Measurements from ENCODE around the gene GALNT1. TPM values are rescaled to one million over a fixed set of nuclear protein-coding genes. Genes with fewer than 3 reads are reported as not detected.
A peak's percentile ranks its signal among the peaks of the same experiment; 100 is the strongest.

The GALNT1 gene
- polyA plus RNA-seq, 3 donors = 13.1 to 29.0 (median 23.7) TPM

- H3K27ac ChIP-seq (ENCODE audit: low read depth, low read length) = peak overlapping the region; percentile 75
- 0 to 1% (median 1%) methylated on average over 63 to 96 of the region's 96 CpGs for WGBS, 3 donors
Measured at GRCh38 chr18:35580701-35581539, 620 bp upstream of the GALNT1 start.

GRCh38 chr18:35581898-35582641 lies 530 bp downstream of the GALNT1 start:
- 1 to 2% (median 1%) methylated on average over 50 to 51 of the region's 51 CpGs for WGBS, 3 donors
- H3K27ac ChIP-seq (ENCODE audit: low read depth, low read length) = peak overlapping the region; percentile 83

GRCh38 chr18:35582899-35583558 lies 1.5 kb downstream of the GALNT1 start:
- 44 to 79% (median 72%) methylated on average over 6 of the region's 6 CpGs for WGBS, 3 donors
- H3K27ac ChIP-seq (ENCODE audit: low read depth, low read length) = no peak overlapping the region

- WGBS, 3 donors = 85 to 97% (median 96%) methylated on average over 5 of the region's 5 CpGs
- H3K27ac ChIP-seq (ENCODE audit: low read depth, low read length) = no peak overlapping the region
Measured at GRCh38 chr18:35584735-35585134, 3.2 kb downstream of the GALNT1 start.

- no peak overlapping the region for H3K27ac ChIP-seq (ENCODE audit: low read depth, low read length)
- WGBS, 3 donors = 94 to 98% (median 97%) methylated on average over 1 of the region's 1 CpG
Measured at GRCh38 chr18:35585608-35586007, 4.1 kb downstream of the GALNT1 start.

GRCh38 chr18:35588122-35588521 lies 6.6 kb downstream of the GALNT1 start:
- WGBS, 3 donors = 91 to 93% (median 93%) methylated on average over 4 of the region's 4 CpGs
- no peak overlapping the region for H3K27ac ChIP-seq (ENCODE audit: low read depth, low read length)

GRCh38 chr18:35588995-35589394 lies 7.5 kb downstream of the GALNT1 start:
- no peak overlapping the region for H3K27ac ChIP-seq (ENCODE audit: low read depth, low read length)
- WGBS, 3 donors = 91 to 93% (median 92%) methylated on average over 6 of the region's 6 CpGs

GRCh38 chr18:35589546-35589945 lies 8.0 kb downstream of the GALNT1 start:
- WGBS, 3 donors = 67 to 95% (median 88%) methylated on average over 1 of the region's 1 CpG
- H3K27ac ChIP-seq (ENCODE audit: low read depth, low read length) = no peak overlapping the region

- no peak overlapping the region for H3K27ac ChIP-seq (ENCODE audit: low read depth, low read length)
- 95 to 97% (median 97%) methylated on average over 1 of the region's 1 CpG for WGBS, 3 donors
Measured at GRCh38 chr18:35590935-35591334, 9.4 kb downstream of the GALNT1 start.

- no peak overlapping the region for H3K27ac ChIP-seq (ENCODE audit: low read depth, low read length)
Measured at GRCh38 chr18:35592298-35592697, 10.8 kb downstream of the GALNT1 start.

- WGBS, 3 donors = 85 to 97% (median 94%) methylated on average over 4 of the region's 4 CpGs
- no peak overlapping the region for H3K27ac ChIP-seq (ENCODE audit: low read depth, low read length)
Measured at GRCh38 chr18:35593859-35594258, 12.3 kb downstream of the GALNT1 start.

GRCh38 chr18:35597758-35598157 lies 16.2 kb downstream of the GALNT1 start:
- no peak overlapping the region for H3K27ac ChIP-seq (ENCODE audit: low read depth, low read length)

GRCh38 chr18:35602193-35602820 lies 20.8 kb downstream of the GALNT1 start:
- no peak overlapping the region for H3K27ac ChIP-seq (ENCODE audit: low read depth, low read length)
- WGBS, 3 donors = 86 to 98% (median 95%) methylated on average over 4 of the region's 4 CpGs

More at GRCh38 chr18:35597758-35598157, 16.2 kb downstream of the GALNT1 start:
- 100% methylated on average over 2 to 4 of the region's 4 CpGs for WGBS, 3 donors

GRCh38 chr18:35603008-35603407 lies 21.5 kb downstream of the GALNT1 start:
- no peak overlapping the region for H3K27ac ChIP-seq (ENCODE audit: low read depth, low read length)

- H3K27ac ChIP-seq (ENCODE audit: low read depth, low read length) = no peak overlapping the region
- 68 to 91% (median 75%) methylated on average over 3 of the region's 3 CpGs for WGBS, 3 donors
Measured at GRCh38 chr18:35603528-35603927, 22.0 kb downstream of the GALNT1 start.

- no peak overlapping the region for H3K27ac ChIP-seq (ENCODE audit: low read depth, low read length)
Measured at GRCh38 chr18:35604369-35604768, 22.8 kb downstream of the GALNT1 start.

GRCh38 chr18:35605686-35606417 lies 24.3 kb downstream of the GALNT1 start:
- H3K27ac ChIP-seq (ENCODE audit: low read depth, low read length) = no peak overlapping the region
- 80 to 94% (median 81%) methylated on average over 3 of the region's 3 CpGs for WGBS, 3 donors

More at GRCh38 chr18:35604369-35604768, 22.8 kb downstream of the GALNT1 start:
- WGBS, 3 donors = 93 to 95% (median 94%) methylated on average over 3 of the region's 3 CpGs

- 96 to 100% (median 98%) methylated on average over 1 of the region's 1 CpG for WGBS, 3 donors
- no peak overlapping the region for H3K27ac ChIP-seq (ENCODE audit: low read depth, low read length)
Measured at GRCh38 chr18:35609236-35609635, 27.7 kb downstream of the GALNT1 start.

Measured in adipose tissue (tissue), 3 donors.